Epithelial cell of esophagus (primary cell): ENCODE measurements around the gene OR7D2.
"Not testable (repeated sequence)": the region's sequence is repeated elsewhere in the genome, so short reads cannot be mapped to it uniquely, and the experiment has no call there.

ENCODE experiments used
- DNase-seq: peaks from one replicate; pipeline ENCODE4 v3.0.0; 2010; ENCODE audit warnings: low read depth
- H3K4me3 ChIP-seq: 2 replicates; pipeline ENCODE4 v1.5.1; 2011; ENCODE audit warnings: mild to moderate bottlenecking, low read length, control low read depth
- TF ChIP-seq, protein P1 (sequence below): IDR thresholded peaks from 2 replicates; pipeline ENCODE4 v1.5.1; 2011; ENCODE audit warnings: low read depth, mild to moderate bottlenecking, low read length, control low read depth, inconsistent platforms; ENCODE audit not compliant: insufficient read depth; ENCODE audit errors: missing control alignments

The OR7D2 gene

DNA sequence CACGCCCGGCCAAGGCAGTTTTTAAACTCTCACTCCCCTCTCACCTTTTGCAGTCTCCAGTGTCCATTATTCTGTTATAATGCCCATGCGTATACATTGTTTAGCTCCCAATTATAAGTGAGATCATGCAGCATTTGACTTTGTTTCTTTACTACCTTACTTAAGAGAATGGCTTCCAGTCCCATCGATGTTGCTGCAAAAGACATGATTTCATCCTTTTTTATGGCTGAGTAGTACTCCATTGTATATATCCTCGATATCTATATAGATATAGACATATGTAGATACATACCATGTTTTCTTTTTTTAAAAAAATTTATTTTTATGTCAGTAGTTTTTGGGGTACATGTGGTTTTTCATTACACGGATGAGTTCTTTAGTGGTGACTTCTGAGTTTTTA lies 8.4 kb downstream of the OR7D2 start:
- TF ChIP-seq, protein P1, sequence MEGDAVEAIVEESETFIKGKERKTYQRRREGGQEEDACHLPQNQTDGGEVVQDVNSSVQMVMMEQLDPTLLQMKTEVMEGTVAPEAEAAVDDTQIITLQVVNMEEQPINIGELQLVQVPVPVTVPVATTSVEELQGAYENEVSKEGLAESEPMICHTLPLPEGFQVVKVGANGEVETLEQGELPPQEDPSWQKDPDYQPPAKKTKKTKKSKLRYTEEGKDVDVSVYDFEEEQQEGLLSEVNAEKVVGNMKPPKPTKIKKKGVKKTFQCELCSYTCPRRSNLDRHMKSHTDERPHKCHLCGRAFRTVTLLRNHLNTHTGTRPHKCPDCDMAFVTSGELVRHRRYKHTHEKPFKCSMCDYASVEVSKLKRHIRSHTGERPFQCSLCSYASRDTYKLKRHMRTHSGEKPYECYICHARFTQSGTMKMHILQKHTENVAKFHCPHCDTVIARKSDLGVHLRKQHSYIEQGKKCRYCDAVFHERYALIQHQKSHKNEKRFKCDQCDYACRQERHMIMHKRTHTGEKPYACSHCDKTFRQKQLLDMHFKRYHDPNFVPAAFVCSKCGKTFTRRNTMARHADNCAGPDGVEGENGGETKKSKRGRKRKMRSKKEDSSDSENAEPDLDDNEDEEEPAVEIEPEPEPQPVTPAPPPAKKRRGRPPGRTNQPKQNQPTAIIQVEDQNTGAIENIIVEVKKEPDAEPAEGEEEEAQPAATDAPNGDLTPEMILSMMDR, result no peak
- H3K4me3 ChIP-seq, result no peak overlapping the region
- DNase-seq, result no peak

GRCh38 chr19:9189535-9189934 lies 10.8 kb downstream of the OR7D2 start:
- DNase-seq, result no peak
- H3K4me3 ChIP-seq, result no peak overlapping the region
- TF ChIP-seq, protein P1, result no peak

GRCh38 chr19:9198044-9198443 lies 19.3 kb downstream of the OR7D2 start:
- H3K4me3 ChIP-seq, result not testable (repeated sequence)

DNA sequence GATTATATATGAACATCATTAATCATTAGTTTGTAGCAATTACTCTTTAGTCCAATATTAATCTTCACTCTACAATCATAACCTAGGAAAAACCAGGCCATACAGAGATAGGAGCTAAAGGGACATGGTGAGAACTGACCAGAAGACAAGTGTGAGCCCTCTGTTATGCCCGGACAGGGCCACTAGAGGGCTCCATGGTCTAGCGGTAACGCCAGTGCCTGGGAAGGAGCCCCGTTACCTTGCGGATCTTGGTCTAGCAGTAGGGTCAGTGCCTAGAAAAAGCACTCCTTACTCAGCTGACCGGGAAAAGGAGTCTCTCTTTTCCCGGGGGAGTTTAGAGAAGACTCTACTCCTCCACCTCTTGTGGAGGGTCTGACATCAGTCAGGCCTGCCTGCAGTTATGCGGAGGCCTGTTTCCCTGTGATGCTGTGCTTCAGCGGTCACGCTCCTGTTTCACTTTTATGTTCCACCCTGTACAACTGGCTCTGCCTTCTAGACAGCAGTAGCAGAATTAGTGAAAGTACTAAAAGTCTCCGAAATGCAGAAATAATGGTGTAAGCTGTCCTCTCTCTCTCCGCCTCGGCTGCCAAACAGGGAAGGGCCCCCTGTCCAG lies 26.8 kb downstream of the OR7D2 start:
- TF ChIP-seq, protein P1, result peak; percentile 89

More at GRCh38 chr19:9198044-9198443, 19.3 kb downstream of the OR7D2 start:
- DNase-seq, result not testable (repeated sequence)

DNA sequence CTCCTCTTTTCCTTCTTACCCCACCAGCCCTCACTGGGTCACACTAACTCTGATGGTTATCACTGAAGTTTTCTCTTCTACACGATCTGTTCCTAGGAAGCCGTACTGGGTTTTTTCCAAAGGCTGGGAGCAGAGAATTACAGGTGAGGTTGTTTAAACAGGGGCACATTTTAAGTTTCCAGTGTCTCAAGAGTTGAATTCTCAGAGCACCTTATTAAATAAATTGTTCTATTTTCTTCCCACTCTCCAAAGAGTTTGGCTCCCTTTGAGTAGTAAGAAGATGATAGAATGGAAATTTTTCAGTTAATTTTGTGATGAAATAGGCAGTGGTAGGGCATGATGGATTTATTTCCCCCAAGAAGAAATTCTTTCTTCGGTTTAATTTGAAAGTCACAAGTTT lies 40.7 kb downstream of the OR7D2 start, which contains the start of gene OR7D4:
Gene OR7D4, minus strand, starts transcription at position 101 of the 400 bp plus-strand sequence. CDS start 4,752 bp downstream, outside the sequence.
- TF ChIP-seq, protein P1, result no peak
- no peak for DNase-seq
- no peak within 1 kb of the TSS for H3K4me3 ChIP-seq

More for the DNA sequence above, 26.8 kb downstream of the OR7D2 start:
- no peak overlapping the region for H3K4me3 ChIP-seq
- peak; percentile 60 for DNase-seq
